ENCODE results near the gene RAG2. TPM values are rescaled to one million over a fixed set of nuclear protein-coding genes. Genes with fewer than 3 reads are reported as not detected.

RAG2 gene
- total and polyA plus RNA-seq, 4 donors: not detected

- TF ChIP-seq CTCF (IDR thresholded peaks at IDR 0.05; ENCODE audit: control extremely low read depth, extremely low read depth): no peak
- Histone ChIP-seq H3K4me3 (no peak overlapping the region), H3K36me3 (ENCODE audit: control insufficient read depth in 4 of 4, insufficient read depth in 4 of 4, low read length in 4 of 4) (no peaks in the 10 kb centered on the region), H3K27me3 (ENCODE audit: control insufficient read depth in 3 of 3, insufficient read depth in 3 of 3, low read length in 2 of 3) (no peaks in the 10 kb centered on the region), H3K9ac (ENCODE audit: insufficient read depth in 1 of 2, low read length in 2 of 2) (no peak overlapping the region), H3K27ac (ENCODE audit: low read depth in 1 of 2, low read length in 1 of 2) (no peak overlapping the region), H3K4me1 (ENCODE audit: control insufficient read depth in 5 of 5, insufficient read depth in 5 of 5, low read length in 5 of 5) (peaks cover 0 to 12% (median 0%) of the 10 kb centered on the region in 5 donors), H3K9me3 (ENCODE audit: control insufficient read depth in 4 of 4, insufficient read depth in 3 of 4, low read length in 3 of 4) (peaks cover 0 to under 1% (median 0%) of the 10 kb centered on the region in 4 donors)
- WGBS, 2 donors: 65% methylated on average over 6 of the region's 6 CpGs
- ATAC-seq (ENCODE audit: insufficient read depth, low FRiP score) (no peak), DNase-seq (peak in 1 of 3 donors; percentile 11)
Measured at GRCh38 chr11:36565031-36565610, 32.9 kb downstream of the RAG2 start.

- no peak overlapping the region for H3K4me3 ChIP-seq
- peak overlapping the region in 1 of 2 donors; percentile 50 for H3K9ac ChIP-seq (ENCODE audit: insufficient read depth in 1 of 2, low read length in 2 of 2)
- no peaks in the 10 kb centered on the region for H3K36me3 ChIP-seq (ENCODE audit: control insufficient read depth in 4 of 4, insufficient read depth in 4 of 4, low read length in 4 of 4)
- H3K9me3 ChIP-seq (ENCODE audit: control insufficient read depth in 4 of 4, insufficient read depth in 3 of 4, low read length in 3 of 4): peaks cover 0 to 2% (median 0%) of the 10 kb centered on the region in 4 donors
- H3K4me1 ChIP-seq (ENCODE audit: control insufficient read depth in 5 of 5, insufficient read depth in 5 of 5, low read length in 5 of 5): peaks cover 0 to 9% (median 0%) of the 10 kb centered on the region in 5 donors
- DNase-seq (peak; percentile 77 to 92 (median 89)), ATAC-seq (ENCODE audit: insufficient read depth, low FRiP score) (no peak)
- no peak overlapping the region for H3K27ac ChIP-seq (ENCODE audit: low read depth in 1 of 2, low read length in 1 of 2)
- TF ChIP-seq CTCF (IDR thresholded peaks at IDR 0.05; ENCODE audit: control extremely low read depth, extremely low read depth): peak; percentile 53
- H3K27me3 ChIP-seq (ENCODE audit: control insufficient read depth in 3 of 3, insufficient read depth in 3 of 3, low read length in 2 of 3): no peaks in the 10 kb centered on the region
- WGBS, 2 donors: 3 to 7% methylated on average over 15 of the region's 15 CpGs
Measured at GRCh38 chr11:36564376-36565030, 33.5 kb downstream of the RAG2 start.

GRCh38 chr11:36558571-36559413 is 39.2 kb downstream of the RAG2 start:
- Histone ChIP-seq H3K9me3 (ENCODE audit: control insufficient read depth in 4 of 4, insufficient read depth in 3 of 4, low read length in 3 of 4) (peaks cover 0 to 2% (median 0%) of the 10 kb centered on the region in 4 donors), H3K9ac (ENCODE audit: insufficient read depth in 1 of 2, low read length in 2 of 2) (no peak overlapping the region), H3K27me3 (ENCODE audit: control insufficient read depth in 3 of 3, insufficient read depth in 3 of 3, low read length in 2 of 3) (no peaks in the 10 kb centered on the region), H3K4me1 (ENCODE audit: control insufficient read depth in 5 of 5, insufficient read depth in 5 of 5, low read length in 5 of 5) (peaks cover 0 to 1% (median 0%) of the 10 kb centered on the region in 5 donors), H3K27ac (ENCODE audit: low read depth in 1 of 2, low read length in 1 of 2) (no peak overlapping the region), H3K36me3 (ENCODE audit: control insufficient read depth in 4 of 4, insufficient read depth in 4 of 4, low read length in 4 of 4) (no peaks in the 10 kb centered on the region), H3K4me3 (no peak overlapping the region)
- TF ChIP-seq CTCF (IDR thresholded peaks at IDR 0.05; ENCODE audit: control extremely low read depth, extremely low read depth): no peak
- no peak for ATAC-seq (ENCODE audit: insufficient read depth, low FRiP score)
- no peak for DNase-seq
- WGBS, 2 donors: 61 to 68% methylated on average over 4 of the region's 4 CpGs
